ENCODE measurements around the gene PAQR4.
A peak's percentile ranks its signal among the peaks of the same experiment; 100 is the strongest.

PAQR4 gene

DNA sequence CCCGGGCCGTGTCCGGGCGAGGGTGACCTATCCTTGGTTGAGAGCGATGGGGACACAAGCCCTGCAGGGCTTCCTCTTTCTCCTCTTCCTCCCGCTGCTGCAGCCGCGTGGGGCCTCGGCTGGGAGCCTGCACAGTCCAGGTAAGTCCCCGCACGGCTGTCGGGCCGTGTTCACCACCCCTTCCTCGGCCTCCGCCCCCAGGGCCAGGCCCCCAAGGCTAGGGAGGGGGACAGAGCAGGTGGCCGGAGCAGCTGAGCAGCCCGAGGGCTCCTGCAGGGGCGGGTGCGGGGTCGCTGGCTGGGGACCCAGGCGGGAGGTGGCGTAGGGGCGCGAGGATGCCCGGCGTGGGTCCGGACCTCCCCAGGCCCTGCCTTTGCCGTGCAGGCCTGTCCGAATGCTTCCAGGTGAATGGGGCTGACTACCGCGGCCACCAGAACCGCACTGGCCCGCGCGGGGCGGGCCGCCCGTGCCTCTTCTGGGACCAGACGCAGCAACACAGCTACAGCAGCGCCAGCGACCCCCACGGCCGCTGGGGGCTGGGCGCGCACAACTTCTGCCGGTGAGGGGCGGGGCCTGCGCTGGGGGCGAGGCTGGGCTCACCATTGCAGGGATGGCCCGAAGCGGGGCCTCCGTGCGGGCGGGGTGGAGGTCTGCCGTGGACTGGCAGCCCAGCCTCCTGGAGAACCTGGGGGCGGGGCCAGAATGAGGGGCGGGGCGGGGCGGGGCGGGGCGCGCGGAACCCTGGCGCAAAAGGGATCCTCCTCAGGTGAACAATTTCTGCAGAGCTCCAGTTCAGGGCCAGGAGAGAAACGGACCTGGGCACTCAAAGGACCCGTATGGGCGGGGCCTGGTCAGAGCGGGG, 4.4 kb upstream of the PAQR4 start (continued):
- TF ChIP-seq, protein P1, sequence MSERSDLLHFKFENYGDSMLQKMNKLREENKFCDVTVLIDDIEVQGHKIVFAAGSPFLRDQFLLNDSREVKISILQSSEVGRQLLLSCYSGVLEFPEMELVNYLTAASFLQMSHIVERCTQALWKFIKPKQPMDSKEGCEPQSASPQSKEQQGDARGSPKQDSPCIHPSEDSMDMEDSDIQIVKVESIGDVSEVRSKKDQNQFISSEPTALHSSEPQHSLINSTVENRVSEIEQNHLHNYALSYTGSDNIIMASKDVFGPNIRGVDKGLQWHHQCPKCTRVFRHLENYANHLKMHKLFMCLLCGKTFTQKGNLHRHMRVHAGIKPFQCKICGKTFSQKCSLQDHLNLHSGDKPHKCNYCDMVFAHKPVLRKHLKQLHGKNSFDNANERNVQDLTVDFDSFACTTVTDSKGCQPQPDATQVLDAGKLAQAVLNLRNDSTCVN (tag by site-specific recombination; optimal IDR thresholded peaks at IDR 0.05), result peak; percentile 80
- TF ChIP-seq SP3 (tag by site-specific recombination; IDR thresholded peaks at IDR 0.05), result peak; percentile 75; the same call in 1 of the 2 replicates
- TF ChIP-seq, protein P2, sequence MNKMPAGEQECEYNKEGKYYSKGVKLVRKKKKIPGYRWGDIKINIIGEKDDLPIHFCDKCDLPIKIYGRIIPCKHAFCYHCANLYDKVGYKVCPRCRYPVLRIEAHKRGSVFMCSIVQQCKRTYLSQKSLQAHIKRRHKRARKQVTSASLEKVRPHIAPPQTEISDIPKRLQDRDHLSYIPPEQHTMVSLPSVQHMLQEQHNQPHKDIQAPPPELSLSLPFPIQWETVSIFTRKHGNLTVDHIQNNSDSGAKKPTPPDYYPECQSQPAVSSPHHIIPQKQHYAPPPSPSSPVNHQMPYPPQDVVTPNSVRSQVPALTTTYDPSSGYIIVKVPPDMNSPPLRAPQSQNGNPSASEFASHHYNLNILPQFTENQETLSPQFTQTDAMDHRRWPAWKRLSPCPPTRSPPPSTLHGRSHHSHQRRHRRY (tag by site-specific recombination; IDR thresholded peaks at IDR 0.05), result 0 out of 2 replicates have a peak, but pooled peaks have one; percentile 58
- TF ChIP-seq ZNF2 (tag by site-specific recombination; IDR thresholded peaks at IDR 0.05), result peak; percentile 97
- peak; percentile 44 for TF ChIP-seq BCL11B (tag by site-specific recombination; IDR thresholded peaks at IDR 0.05; ENCODE audit: low read depth)

DNA sequence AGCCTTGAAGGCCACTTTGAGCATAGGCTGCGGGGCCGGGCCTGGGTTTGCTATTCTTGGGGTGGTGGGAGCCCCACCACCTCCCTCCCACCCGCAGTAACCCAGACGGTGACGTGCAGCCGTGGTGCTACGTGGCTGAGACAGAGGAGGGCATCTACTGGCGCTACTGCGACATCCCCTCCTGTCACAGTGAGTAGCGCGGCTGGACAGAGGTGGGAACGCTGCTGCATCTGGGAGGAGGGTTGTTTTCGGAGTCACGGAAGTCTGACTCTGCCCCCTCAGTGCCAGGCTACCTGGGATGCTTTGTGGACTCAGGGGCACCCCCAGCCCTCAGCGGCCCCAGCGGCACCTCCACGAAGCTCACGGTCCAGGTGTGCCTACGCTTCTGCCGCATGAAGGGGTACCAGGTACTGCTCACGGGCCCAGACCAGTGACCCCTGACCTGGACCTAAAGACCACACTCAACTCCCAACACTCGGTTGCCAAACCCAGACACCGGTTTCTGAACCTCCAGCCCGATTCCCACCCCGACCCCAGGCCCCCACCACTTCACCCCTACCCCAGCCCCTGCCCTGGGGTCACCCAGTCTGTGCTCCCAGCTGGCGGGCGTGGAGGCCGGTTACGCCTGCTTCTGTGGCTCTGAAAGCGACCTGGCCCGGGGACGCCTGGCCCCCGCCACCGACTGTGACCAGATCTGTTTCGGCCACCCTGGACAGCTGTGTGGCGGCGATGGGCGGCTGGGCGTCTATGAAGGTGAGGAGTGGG, 2.9 kb upstream of the PAQR4 start:
- CTCF ChIA-PET, result interaction anchor here (0.8 kb wide), 1 partner anchor 24 kb away, joined by 3 read pairs; no protein-coding TSS in a partner anchor

DNA sequence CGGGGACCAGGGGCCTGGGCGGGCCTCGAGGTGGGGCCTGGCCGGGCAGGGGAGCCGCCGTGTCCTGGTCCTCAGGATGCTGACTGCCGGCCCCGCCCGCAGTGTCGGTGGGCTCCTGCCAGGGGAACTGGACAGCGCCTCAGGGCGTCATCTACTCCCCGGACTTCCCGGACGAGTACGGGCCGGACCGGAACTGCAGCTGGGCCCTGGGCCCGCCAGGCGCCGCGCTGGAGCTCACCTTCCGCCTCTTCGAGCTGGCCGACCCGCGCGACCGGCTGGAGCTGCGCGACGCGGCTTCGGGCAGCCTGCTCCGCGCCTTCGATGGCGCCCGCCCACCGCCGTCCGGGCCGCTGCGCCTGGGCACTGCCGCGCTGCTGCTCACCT, 2.3 kb upstream of the PAQR4 start:
- peaks cover 8% of the 10 kb centered on the region for H3K4me1 ChIP-seq (ENCODE audit: control insufficient read depth, insufficient read depth, low read length)
- CTCF ChIA-PET, result no interaction called here
- POLR2A ChIA-PET, result no interaction called here

More for the DNA sequence above, 2.9 kb upstream of the PAQR4 start:
- POLR2A ChIA-PET, result no interaction called here
- H3K4me1 ChIP-seq (ENCODE audit: control insufficient read depth, insufficient read depth, low read length), result peaks cover 8% of the 10 kb centered on the region
- no peak overlapping the region for H3K27ac ChIP-seq (ENCODE audit: extremely low read depth, low read depth, low read length)
- H3K36me3 ChIP-seq (ENCODE audit: control insufficient read depth in 2 of 2, insufficient read depth in 1 of 2, low read length in 2 of 2), result peaks cover 0 to 7% of the 10 kb centered on the region in 2 experiments; a peak in 1 of 3 replicates
- TF ChIP-seq BCL11B (tag by site-specific recombination; IDR thresholded peaks at IDR 0.05; ENCODE audit: low read depth), result 0 out of 2 replicates have a peak, but pooled peaks have one; percentile 22
- no peak for TF ChIP-seq ZNF214 (tag by site-specific recombination; IDR thresholded peaks at IDR 0.05; ENCODE audit: borderline replicate concordance)
- H3K9me3 ChIP-seq (ENCODE audit: control insufficient read depth, insufficient read depth, low read depth, low read length), result no peaks in the 10 kb centered on the region
- no peak overlapping the region for H3K4me3 ChIP-seq (ENCODE audit: low read depth, low read length)

DNA sequence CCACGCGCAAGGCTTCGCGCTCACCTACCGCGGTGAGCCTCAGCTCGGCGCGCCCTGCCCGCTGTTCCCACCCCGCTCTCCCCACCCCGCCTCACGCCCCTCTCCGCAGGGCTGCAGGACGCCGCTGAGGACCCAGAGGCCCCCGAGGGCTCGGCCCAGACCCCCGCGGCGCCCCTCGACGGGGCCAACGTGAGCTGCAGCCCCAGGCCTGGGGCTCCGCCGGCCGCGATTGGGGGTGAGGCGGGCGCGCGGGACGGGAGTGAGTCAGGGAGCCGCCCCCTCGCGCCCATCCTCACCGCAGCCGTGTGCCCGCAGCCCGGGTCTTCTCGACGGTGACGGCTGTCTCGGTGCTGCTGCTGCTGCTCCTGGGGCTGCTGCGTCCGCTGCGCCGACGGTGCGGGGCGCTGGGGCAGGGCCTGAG, 1.9 kb upstream of the PAQR4 start:
- Histone ChIP-seq H3K27ac (ENCODE audit: extremely low read depth, low read depth, low read length) (no peak overlapping the region), H3K4me3 (ENCODE audit: low read depth, low read length) (no peak overlapping the region), H3K9me3 (ENCODE audit: control insufficient read depth, insufficient read depth, low read depth, low read length) (no peaks in the 10 kb centered on the region), H3K4me1 (ENCODE audit: control insufficient read depth, insufficient read depth, low read length) (peaks cover 8% of the 10 kb centered on the region), H3K36me3 (ENCODE audit: control insufficient read depth in 2 of 2, insufficient read depth in 1 of 2, low read length in 2 of 2) (peaks cover 0 to 17% of the 10 kb centered on the region in 2 experiments; a peak in 1 of 3 replicates)
- TF ChIP-seq ZIC2 (tag by site-specific recombination; IDR thresholded peaks at IDR 0.05) (no peak), ZNF133 (tag by site-specific recombination; IDR thresholded peaks at IDR 0.05) (no peak), ZNF843 (tag by site-specific recombination; IDR thresholded peaks at IDR 0.05) (no peak), YY2 (tag by site-specific recombination; IDR thresholded peaks at IDR 0.05) (no peak), ZNF274 (IDR thresholded peaks at IDR 0.05; ENCODE audit: low read length) (no peak), ZNF274 (tag by site-specific recombination; IDR thresholded peaks at IDR 0.05; ENCODE audit: borderline replicate concordance) (no peak), ZNF138 (tag by site-specific recombination; IDR thresholded peaks at IDR 0.05; ENCODE audit: borderline replicate concordance) (no peak), SCRT2 (tag by site-specific recombination; IDR thresholded peaks at IDR 0.05) (no peak), ZNF24 (tag by site-specific recombination; IDR thresholded peaks at IDR 0.05) (no peak), OVOL3 (tag by site-specific recombination; IDR thresholded peaks at IDR 0.05) (no peak), ZNF501 (tag by site-specific recombination; IDR thresholded peaks at IDR 0.05) (no peak)
- TF ChIP-seq, protein P3, sequence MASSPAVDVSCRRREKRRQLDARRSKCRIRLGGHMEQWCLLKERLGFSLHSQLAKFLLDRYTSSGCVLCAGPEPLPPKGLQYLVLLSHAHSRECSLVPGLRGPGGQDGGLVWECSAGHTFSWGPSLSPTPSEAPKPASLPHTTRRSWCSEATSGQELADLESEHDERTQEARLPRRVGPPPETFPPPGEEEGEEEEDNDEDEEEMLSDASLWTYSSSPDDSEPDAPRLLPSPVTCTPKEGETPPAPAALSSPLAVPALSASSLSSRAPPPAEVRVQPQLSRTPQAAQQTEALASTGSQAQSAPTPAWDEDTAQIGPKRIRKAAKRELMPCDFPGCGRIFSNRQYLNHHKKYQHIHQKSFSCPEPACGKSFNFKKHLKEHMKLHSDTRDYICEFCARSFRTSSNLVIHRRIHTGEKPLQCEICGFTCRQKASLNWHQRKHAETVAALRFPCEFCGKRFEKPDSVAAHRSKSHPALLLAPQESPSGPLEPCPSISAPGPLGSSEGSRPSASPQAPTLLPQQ (tag by site-specific recombination; IDR thresholded peaks at IDR 0.05), result no peak
- ChIA-PET CTCF (interaction anchor here (0.7 kb wide), 1 partner anchor 39 kb away, joined by 3 read pairs; no protein-coding TSS in a partner anchor), POLR2A (no interaction called here)

More for the DNA sequence above, 2.3 kb upstream of the PAQR4 start:
- peak; percentile 63; the same call in 1 of the 2 replicates for TF ChIP-seq KLF8 (tag by site-specific recombination; IDR thresholded peaks at IDR 0.05)
- no peak for TF ChIP-seq ZNF248 (tag by site-specific recombination; IDR thresholded peaks at IDR 0.05)
- Histone ChIP-seq H3K4me3 (ENCODE audit: low read depth, low read length) (no peak overlapping the region), H3K36me3 (ENCODE audit: control insufficient read depth in 2 of 2, insufficient read depth in 1 of 2, low read length in 2 of 2) (peaks cover 0 to 13% of the 10 kb centered on the region in 2 experiments; a peak in 1 of 3 replicates), H3K27ac (ENCODE audit: extremely low read depth, low read depth, low read length) (no peak overlapping the region), H3K9me3 (ENCODE audit: control insufficient read depth, insufficient read depth, low read depth, low read length) (no peaks in the 10 kb centered on the region)

Measured in HEK293 (cell line).